Suprapubic skin (tissue), 3 donors: ENCODE results near the gene SARM1.

ENCODE experiments used
- EP300 ChIP-seq: sonication (generic); formaldehyde crosslinking; IDR thresholded peaks from one replicate; pipeline ENCODE4 v1.6.1; 2017; ENCODE audit warnings: antibody characterized with exemption
- POLR2A ChIP-seq, 2 donors: fragments of 450-650 bp; IDR thresholded peaks; one replicate each; pipeline ENCODE4 v1.6.1; 2017; ENCODE audit warnings: antibody characterized with exemption in 2 of 2, mild to moderate bottlenecking in 2 of 2, moderate library complexity in 2 of 2
- TF ChIP-seq, protein P1 (sequence below), 2 donors: fragments of 200-600 bp in 1 of 2; fragments of 450-650 bp in 1 of 2; sonication (generic) in 1 of 2; IDR thresholded peaks; one replicate each; pipeline ENCODE4 v1.5.1; 2016 to 2019; ENCODE audit warnings: antibody characterized with exemption in 2 of 2, mild to moderate bottlenecking in 1 of 2, moderate library complexity in 1 of 2

DNA sequence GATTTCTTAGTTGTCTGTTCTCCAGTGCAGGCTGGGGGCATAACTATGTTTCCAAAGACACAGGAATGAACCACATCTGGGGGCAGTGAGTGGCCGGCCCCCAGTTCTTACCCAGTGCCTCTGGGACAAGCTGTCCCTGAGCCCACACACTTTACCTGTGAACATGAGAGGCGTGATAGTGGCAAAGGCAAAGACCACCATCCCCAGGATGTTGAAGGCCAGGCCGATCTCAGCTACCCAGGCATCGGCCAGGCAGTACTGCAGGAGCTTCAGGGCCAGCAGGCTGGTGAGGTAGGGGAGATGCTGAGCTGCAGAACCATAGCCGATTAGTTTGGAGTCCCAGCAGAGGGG is 32.9 kb downstream of the SARM1 start:
- TF ChIP-seq POLR2A (IDR thresholded peaks at IDR 0.05): no peak
- TF ChIP-seq EP300: no peak
- TF ChIP-seq, protein P1, sequence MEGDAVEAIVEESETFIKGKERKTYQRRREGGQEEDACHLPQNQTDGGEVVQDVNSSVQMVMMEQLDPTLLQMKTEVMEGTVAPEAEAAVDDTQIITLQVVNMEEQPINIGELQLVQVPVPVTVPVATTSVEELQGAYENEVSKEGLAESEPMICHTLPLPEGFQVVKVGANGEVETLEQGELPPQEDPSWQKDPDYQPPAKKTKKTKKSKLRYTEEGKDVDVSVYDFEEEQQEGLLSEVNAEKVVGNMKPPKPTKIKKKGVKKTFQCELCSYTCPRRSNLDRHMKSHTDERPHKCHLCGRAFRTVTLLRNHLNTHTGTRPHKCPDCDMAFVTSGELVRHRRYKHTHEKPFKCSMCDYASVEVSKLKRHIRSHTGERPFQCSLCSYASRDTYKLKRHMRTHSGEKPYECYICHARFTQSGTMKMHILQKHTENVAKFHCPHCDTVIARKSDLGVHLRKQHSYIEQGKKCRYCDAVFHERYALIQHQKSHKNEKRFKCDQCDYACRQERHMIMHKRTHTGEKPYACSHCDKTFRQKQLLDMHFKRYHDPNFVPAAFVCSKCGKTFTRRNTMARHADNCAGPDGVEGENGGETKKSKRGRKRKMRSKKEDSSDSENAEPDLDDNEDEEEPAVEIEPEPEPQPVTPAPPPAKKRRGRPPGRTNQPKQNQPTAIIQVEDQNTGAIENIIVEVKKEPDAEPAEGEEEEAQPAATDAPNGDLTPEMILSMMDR (IDR thresholded peaks at IDR 0.05): no peak
